Lower lobe of right lung (tissue), 2 donors: ENCODE data around the gene CARM1. TPM values are rescaled to one million over a fixed set of nuclear protein-coding genes. Genes with fewer than 3 reads are reported as not detected.

Experiments
- ATAC-seq, 2 donors: fragments of 200-7000 bp; cut with Tn5 transposase; one replicate each; pipeline ENCODE4 v1.9.1; 2020 to 2022; ENCODE audit warnings: mild to moderate bottlenecking in 2 of 2, moderate library complexity in 2 of 2
- DNase-seq: peaks from one replicate; pipeline ENCODE4 v3.0.0-alpha.2; 2020
- H3K27ac ChIP-seq: fragments of 200-600 bp; one replicate; pipeline ENCODE4 v1.8.0; 2022
- H3K27me3 ChIP-seq: fragments of 200-600 bp; one replicate; pipeline ENCODE4 v1.8.0; 2022; ENCODE audit warnings: low read depth
- H3K36me3 ChIP-seq: fragments of 200-600 bp; one replicate; pipeline ENCODE4 v1.8.0; 2022; ENCODE audit warnings: mild to moderate bottlenecking
- H3K4me1 ChIP-seq: fragments of 200-600 bp; one replicate; pipeline ENCODE4 v1.8.0; 2022
- H3K4me3 ChIP-seq: fragments of 200-600 bp; one replicate; pipeline ENCODE4 v1.8.0; 2022; ENCODE audit warnings: mild to moderate bottlenecking
- H3K9me3 ChIP-seq: fragments of 200-600 bp; one replicate; pipeline ENCODE4 v1.8.0; 2022
- intact Hi-C: fragments of 100-400 bp; cut with DNase I; formaldehyde crosslinking; loops from one replicate; pipeline ENCODE4 v1.11.0; 2022
- total RNA-seq: library from RNA; stranded (reverse); fragmentation: NEBNext Ultra II Directional; extraction: Animal tissue kit (Norgen Biotek cat#: 25700); gene quantifications from one replicate; pipeline ENCODE4 v1.2.1, GENCODE V29; 2021
- TF ChIP-seq, protein P1 (sequence below): fragments of 200-600 bp; IDR thresholded peaks from one replicate; pipeline ENCODE4 v1.8.0; 2022; ENCODE audit warnings: antibody characterized with exemption, mild to moderate bottlenecking
- donor health status: DM: no; HTN: yes; CAD: no; lungs with severe emphysema.

The CARM1 gene
- total RNA-seq, 1 donor from 2014 or later, result 27.5 TPM

DNA sequence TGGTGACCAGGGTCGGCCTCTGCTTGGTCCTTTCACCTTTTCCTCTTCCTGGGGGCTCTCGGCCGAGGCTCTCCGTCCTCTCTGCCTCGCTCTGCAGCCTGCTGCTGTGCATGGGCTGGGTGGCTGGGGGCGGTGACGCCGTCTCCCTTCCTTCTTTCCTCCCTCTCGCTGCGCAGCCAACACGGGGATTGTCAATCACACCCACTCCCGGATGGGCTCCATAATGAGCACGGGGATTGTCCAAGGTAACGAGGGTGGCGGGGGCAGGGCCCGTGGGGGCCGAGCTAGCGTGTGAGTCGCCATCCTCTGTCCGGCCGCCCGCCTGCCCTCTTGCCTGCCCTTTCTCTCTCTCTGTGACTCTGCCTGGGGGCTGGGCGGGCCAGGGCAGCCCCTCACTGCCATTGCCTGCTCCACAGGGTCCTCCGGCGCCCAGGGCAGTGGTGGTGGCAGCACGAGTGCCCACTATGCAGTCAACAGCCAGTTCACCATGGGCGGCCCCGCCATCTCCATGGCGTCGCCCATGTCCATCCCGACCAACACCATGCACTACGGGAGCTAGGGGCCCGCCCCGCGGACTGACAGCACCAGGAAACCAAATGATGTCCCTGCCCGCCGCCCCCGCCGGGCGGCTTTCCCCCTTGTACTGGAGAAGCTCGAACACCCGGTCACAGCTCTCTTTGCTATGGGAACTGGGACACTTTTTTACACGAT lies 50.0 kb downstream of the CARM1 start:
- TF ChIP-seq, protein P1, sequence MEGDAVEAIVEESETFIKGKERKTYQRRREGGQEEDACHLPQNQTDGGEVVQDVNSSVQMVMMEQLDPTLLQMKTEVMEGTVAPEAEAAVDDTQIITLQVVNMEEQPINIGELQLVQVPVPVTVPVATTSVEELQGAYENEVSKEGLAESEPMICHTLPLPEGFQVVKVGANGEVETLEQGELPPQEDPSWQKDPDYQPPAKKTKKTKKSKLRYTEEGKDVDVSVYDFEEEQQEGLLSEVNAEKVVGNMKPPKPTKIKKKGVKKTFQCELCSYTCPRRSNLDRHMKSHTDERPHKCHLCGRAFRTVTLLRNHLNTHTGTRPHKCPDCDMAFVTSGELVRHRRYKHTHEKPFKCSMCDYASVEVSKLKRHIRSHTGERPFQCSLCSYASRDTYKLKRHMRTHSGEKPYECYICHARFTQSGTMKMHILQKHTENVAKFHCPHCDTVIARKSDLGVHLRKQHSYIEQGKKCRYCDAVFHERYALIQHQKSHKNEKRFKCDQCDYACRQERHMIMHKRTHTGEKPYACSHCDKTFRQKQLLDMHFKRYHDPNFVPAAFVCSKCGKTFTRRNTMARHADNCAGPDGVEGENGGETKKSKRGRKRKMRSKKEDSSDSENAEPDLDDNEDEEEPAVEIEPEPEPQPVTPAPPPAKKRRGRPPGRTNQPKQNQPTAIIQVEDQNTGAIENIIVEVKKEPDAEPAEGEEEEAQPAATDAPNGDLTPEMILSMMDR, result no peak
- no peaks in the 10 kb centered on the region for H3K27me3 ChIP-seq
- H3K9me3 ChIP-seq, result no peaks in the 10 kb centered on the region
- ATAC-seq (peak in 1 of 2 donors; percentile 5), DNase-seq (no peak)
- intact Hi-C loops, result no loop called here
- H3K4me3 ChIP-seq, result no peak overlapping the region
- no peak overlapping the region for H3K27ac ChIP-seq
- peaks cover 79% of the 10 kb centered on the region for H3K36me3 ChIP-seq
- no peaks in the 10 kb centered on the region for H3K4me1 ChIP-seq

DNA sequence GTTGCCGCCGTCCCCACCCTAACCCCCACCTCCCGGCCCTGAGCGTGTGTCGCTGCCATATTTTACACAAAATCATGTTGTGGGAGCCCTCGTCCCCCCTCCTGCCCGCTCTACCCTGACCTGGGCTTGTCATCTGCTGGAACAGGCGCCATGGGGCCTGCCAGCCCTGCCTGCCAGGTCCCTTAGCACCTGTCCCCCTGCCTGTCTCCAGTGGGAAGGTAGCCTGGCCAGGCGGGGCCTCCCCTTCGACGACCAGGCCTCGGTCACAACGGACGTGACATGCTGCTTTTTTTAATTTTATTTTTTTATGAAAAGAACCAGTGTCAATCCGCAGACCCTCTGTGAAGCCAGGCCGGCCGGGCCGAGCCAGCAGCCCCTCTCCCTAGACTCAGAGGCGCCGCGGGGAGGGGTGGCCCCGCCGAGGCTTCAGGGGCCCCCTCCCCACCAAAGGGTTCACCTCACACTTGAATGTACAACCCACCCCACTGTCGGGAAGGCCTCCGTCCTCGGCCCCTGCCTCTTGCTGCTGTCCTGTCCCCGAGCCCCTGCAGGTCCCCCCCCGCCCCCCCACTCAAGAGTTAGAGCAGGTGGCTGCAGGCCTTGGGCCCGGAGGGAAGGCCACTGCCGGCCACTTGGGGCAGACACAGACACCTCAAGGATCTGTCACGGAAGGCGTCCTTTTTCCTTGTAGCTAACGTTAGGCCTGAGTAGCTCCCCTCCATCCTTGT lies 50.7 kb downstream of the CARM1 start:
- TF ChIP-seq, protein P1, result no peak
- no peak for DNase-seq
- ATAC-seq, result no peak

DNA sequence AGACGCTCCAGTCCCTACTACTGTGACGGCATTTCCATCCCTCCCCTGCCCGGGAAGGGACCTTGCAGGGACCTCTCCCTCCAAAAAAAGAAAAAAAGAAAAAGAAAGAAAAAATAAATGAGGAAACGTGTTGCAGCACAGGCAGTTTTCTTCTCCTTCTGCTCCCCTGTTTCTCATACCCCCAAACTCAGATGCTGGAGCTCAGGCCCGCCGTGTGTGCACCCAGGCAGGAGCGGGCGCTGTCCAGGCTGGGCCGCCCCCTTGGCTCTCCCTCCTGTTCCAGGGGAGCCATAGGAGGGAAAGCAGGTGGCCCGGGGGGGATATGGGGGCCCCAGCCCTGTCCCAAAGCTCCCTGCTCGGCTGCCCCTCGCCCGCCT lies 51.3 kb downstream of the CARM1 start:
- TF ChIP-seq, protein P1, result no peak
- peaks cover 10% of the 10 kb centered on the region for H3K4me1 ChIP-seq
- DNase-seq, result no peak

More for the DNA sequence above, 50.7 kb downstream of the CARM1 start:
- peaks cover 74% of the 10 kb centered on the region for H3K36me3 ChIP-seq
- intact Hi-C loops, result no loop called here
- no peak overlapping the region for H3K4me3 ChIP-seq
- H3K27ac ChIP-seq, result no peak overlapping the region
- no peaks in the 10 kb centered on the region for H3K9me3 ChIP-seq
- peaks cover 5% of the 10 kb centered on the region for H3K4me1 ChIP-seq
- H3K27me3 ChIP-seq, result no peaks in the 10 kb centered on the region

DNA sequence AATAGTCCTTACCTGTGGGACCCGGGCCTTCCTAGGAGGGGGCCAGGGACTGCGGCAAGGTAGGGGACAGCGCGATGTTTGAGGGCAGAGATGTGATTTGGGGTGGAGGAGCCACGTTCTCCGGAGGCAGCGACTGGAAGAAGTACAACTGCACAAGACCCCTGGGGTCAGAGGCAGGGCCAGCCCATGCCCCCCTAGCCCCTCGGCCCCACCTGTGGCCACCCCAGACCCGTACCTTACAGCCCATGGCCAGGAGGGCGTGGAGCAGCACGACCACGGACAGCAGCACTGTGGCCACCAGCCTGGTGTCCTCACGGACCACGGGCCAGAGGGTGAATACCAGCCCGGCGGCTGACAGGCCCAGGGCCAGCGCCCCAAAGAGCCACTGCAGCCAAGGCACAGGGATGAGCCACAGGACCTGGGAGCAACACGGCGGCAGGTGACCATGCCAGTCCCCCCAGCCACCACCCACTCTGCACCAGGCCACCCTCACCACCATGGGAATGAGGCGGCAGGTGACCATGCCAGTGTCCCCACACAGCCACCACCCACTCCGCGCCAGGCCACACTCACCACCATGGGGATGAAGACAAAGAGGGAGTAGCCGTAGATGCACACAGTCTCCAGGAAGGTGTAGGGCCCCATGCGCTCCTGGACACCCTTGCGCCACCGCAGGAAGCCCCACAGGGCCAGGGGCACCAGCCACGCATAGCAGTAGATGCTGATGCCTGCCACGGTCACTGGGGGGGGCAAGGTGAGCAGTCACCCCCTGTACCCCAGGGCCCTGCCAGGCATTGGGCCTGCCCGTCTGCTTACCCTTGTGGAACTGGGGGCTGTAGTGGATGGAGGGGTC lies 52.1 kb downstream of the CARM1 start:
- no peak for DNase-seq

More for the DNA sequence above, 51.3 kb downstream of the CARM1 start:
- no peak for ATAC-seq
- no peaks in the 10 kb centered on the region for H3K27me3 ChIP-seq
- H3K9me3 ChIP-seq, result no peaks in the 10 kb centered on the region
- peaks cover 74% of the 10 kb centered on the region for H3K36me3 ChIP-seq
- H3K27ac ChIP-seq, result no peak overlapping the region
- H3K4me3 ChIP-seq, result no peak overlapping the region
- intact Hi-C loops, result no loop called here

DNA sequence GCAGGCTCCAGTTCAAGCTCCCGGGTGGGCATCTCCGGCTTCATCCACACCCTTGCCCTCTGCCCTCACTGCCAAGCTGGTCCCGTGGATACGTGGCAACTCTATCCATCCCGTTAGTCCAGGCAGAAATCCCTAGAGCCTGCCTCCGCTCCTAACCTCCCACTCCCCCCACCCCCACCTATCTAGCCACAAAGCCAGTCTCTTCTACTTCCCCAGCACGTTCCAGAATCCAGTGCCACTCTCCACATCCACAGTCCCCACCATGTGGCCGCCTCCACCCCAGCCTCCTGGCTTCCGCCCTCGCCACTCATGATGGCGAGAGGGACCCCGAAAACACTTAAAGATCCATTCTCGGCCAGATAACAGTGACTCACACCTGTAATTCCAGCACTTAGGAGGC lies 53.2 kb downstream of the CARM1 start:
- no peak overlapping the region for H3K27ac ChIP-seq
- TF ChIP-seq, protein P1, result no peak
- H3K4me3 ChIP-seq, result no peak overlapping the region
- no peaks in the 10 kb centered on the region for H3K27me3 ChIP-seq
- peaks cover 56% of the 10 kb centered on the region for H3K36me3 ChIP-seq
- DNase-seq (no peak), ATAC-seq (no peak)
- intact Hi-C loops, result no loop called here
- peaks cover 20% of the 10 kb centered on the region for H3K4me1 ChIP-seq
- H3K9me3 ChIP-seq, result no peaks in the 10 kb centered on the region

More for the DNA sequence above, 52.1 kb downstream of the CARM1 start:
- no peaks in the 10 kb centered on the region for H3K9me3 ChIP-seq
- no peak overlapping the region for H3K27ac ChIP-seq
- peaks cover 14% of the 10 kb centered on the region for H3K4me1 ChIP-seq
- intact Hi-C loops, result no loop called here
- TF ChIP-seq, protein P1, result no peak
- ATAC-seq, result no peak
- no peaks in the 10 kb centered on the region for H3K27me3 ChIP-seq
- no peak overlapping the region for H3K4me3 ChIP-seq
- H3K36me3 ChIP-seq, result peaks cover 67% of the 10 kb centered on the region
